Epidermal melanocyte (primary cell): ENCODE measurements around the gene HPS1.

ENCODE experiments used
- DNase-seq: peaks from one replicate; pipeline ENCODE4 v3.0.0; 2011; ENCODE audit warnings: low spot score; ENCODE audit not compliant: insufficient read length

Gene HPS1

GRCh38 chr10:98463976-98464754 lies 17.4 kb upstream of the HPS1 start:
- no peak for DNase-seq

- DNase-seq, result no peak
These were observed 16.3 kb upstream of the HPS1 start for GRCh38 chr10:98463016-98463415.

- DNase-seq, result no peak
These were observed 14.7 kb upstream of the HPS1 start for GRCh38 chr10:98461500-98461842.

GRCh38 chr10:98460837-98461499 lies 14.2 kb upstream of the HPS1 start:
- peak; percentile 45 for DNase-seq

GRCh38 chr10:98458809-98459784 lies 12.4 kb upstream of the HPS1 start:
- DNase-seq, result no peak

- no peak for DNase-seq
These were observed 11.0 kb upstream of the HPS1 start for GRCh38 chr10:98457721-98458120.

- no peak for DNase-seq
These were observed 10.1 kb upstream of the HPS1 start for GRCh38 chr10:98456686-98457482.

GRCh38 chr10:98456043-98456570 lies 9.4 kb upstream of the HPS1 start:
- DNase-seq, result no peak

- no peak for DNase-seq
These were observed 7.0 kb upstream of the HPS1 start for GRCh38 chr10:98453729-98454128.

GRCh38 chr10:98450618-98451017 lies 3.9 kb upstream of the HPS1 start:
- DNase-seq, result no peak

- DNase-seq, result no peak
These were observed 2.6 kb upstream of the HPS1 start for GRCh38 chr10:98449287-98449686.

- DNase-seq, result no peak
These were observed 529 bp downstream of the HPS1 start for GRCh38 chr10:98446151-98446660.

GRCh38 chr10:98445200-98445812 lies 1.4 kb downstream of the HPS1 start:
- DNase-seq, result no peak

- DNase-seq, result no peak
These were observed 2.3 kb downstream of the HPS1 start for GRCh38 chr10:98444314-98445006.

- no peak for DNase-seq
These were observed 8.0 kb downstream of the HPS1 start for GRCh38 chr10:98438715-98439114.

- no peak for DNase-seq
These were observed 10.0 kb downstream of the HPS1 start for GRCh38 chr10:98436704-98437103.

- no peak for DNase-seq
These were observed 11.6 kb downstream of the HPS1 start for GRCh38 chr10:98435178-98435577.

- no peak for DNase-seq
These were observed 12.6 kb downstream of the HPS1 start for GRCh38 chr10:98433881-98434732.

- no peak for DNase-seq
These were observed 13.4 kb downstream of the HPS1 start for GRCh38 chr10:98433371-98433770.
